ENCODE data around the gene RTN4IP1.

GRCh38 chr6:106569428-106569827, 59.9 kb downstream of the RTN4IP1 start:
- TF ChIP-seq CTCF (IDR thresholded peaks at IDR 0.05): no peak
- no peak for TF ChIP-seq EP300 (IDR thresholded peaks at IDR 0.05; ENCODE audit: low read depth)
- TF ChIP-seq POLR2AphosphoS5 (IDR thresholded peaks at IDR 0.05): no peak
- no peak for TF ChIP-seq POLR2A (IDR thresholded peaks at IDR 0.05)

Measured in transverse colon (tissue), 4 donors.